ENCODE measurements around the gene ATXN1. TPM values are rescaled to one million over a fixed set of nuclear protein-coding genes. Genes with fewer than 3 reads are reported as not detected.

ATXN1 gene
- total RNA-seq, 1 experiment from 2014 or later = 5.6 TPM

- peaks cover 2% of the 10 kb centered on the region for H3K27me3 Mint-ChIP-seq (ENCODE audit: low read depth)
- Histone ChIP-seq H4K8ac (replicated peaks; ENCODE audit: insufficient read length, low read depth, low read length) (no peak overlapping the region), H3K23me2 (ENCODE audit: insufficient read length, low read depth, low read length, poor library complexity, severe bottlenecking) (no peaks in the 10 kb centered on the region), H3K9ac (ENCODE audit: extremely low read depth, insufficient read length, low read length) (no peak overlapping the region), H3K23ac (ENCODE audit: insufficient read length, low read depth, low read length) (no peak overlapping the region), H3K79me1 (ENCODE audit: insufficient read depth, low read depth, low read length, poor library complexity, severe bottlenecking) (no peaks in the 10 kb centered on the region), H2AFZ (ENCODE audit: low read length) (no peak overlapping the region), H4K20me1 (ENCODE audit: control insufficient read depth, insufficient read depth, insufficient read length) (no peaks in the 10 kb centered on the region), H4K5ac (ENCODE audit: insufficient read length, low read depth, low read length) (no peak overlapping the region), H3K79me2 (ENCODE audit: insufficient read depth, low read length) (no peaks in the 10 kb centered on the region), H2BK12ac (ENCODE audit: insufficient read length, low read depth, low read length) (no peak overlapping the region), H2BK5ac (ENCODE audit: insufficient read length, low read length) (no peak overlapping the region), H2AK5ac (ENCODE audit: insufficient read length, low read length) (no peak overlapping the region), H2BK15ac (ENCODE audit: low read depth, low read length) (no peak overlapping the region), H3K18ac (ENCODE audit: insufficient read length, low read depth, low read length) (no peak overlapping the region), H3K27ac (ENCODE audit: insufficient read length, low read depth, low read length) (no peak overlapping the region), H3K27me3 (ENCODE audit: insufficient read depth, low read length) (no peaks in the 10 kb centered on the region), H3K14ac (ENCODE audit: insufficient read depth, low read length) (no peak overlapping the region), H3K56ac (ENCODE audit: insufficient read length, low read depth, low read length) (no peak overlapping the region), H4K91ac (ENCODE audit: insufficient read length, low read depth, low read length) (no peak overlapping the region), H3K4me2 (ENCODE audit: insufficient read depth, insufficient read length, low read length) (no peak overlapping the region), H3K4ac (ENCODE audit: low read depth, low read length) (no peak overlapping the region), H3K9me3 (ENCODE audit: control insufficient read depth, low read depth, low read length) (no peaks in the 10 kb centered on the region), H2BK120ac (ENCODE audit: low read depth, low read length, poor library complexity, severe bottlenecking) (no peak overlapping the region), H2BK20ac (ENCODE audit: low read depth, low read length, poor library complexity, severe bottlenecking) (no peak overlapping the region), H3K4me1 (ENCODE audit: insufficient read depth, low read length) (peaks cover 2% of the 10 kb centered on the region; the same call in 1 of the 2 replicates), H3T11ph (ENCODE audit: low read length) (no peak overlapping the region)
- peaks cover 8 to 14% of the 10 kb centered on the region in 2 experiments; a peak in 3 of 5 replicates for H3K9me3 Mint-ChIP-seq
- H3K4me3 Mint-ChIP-seq = no peak overlapping the region; a peak in 1 of 5 replicates
- TF ChIP-seq, protein P1, sequence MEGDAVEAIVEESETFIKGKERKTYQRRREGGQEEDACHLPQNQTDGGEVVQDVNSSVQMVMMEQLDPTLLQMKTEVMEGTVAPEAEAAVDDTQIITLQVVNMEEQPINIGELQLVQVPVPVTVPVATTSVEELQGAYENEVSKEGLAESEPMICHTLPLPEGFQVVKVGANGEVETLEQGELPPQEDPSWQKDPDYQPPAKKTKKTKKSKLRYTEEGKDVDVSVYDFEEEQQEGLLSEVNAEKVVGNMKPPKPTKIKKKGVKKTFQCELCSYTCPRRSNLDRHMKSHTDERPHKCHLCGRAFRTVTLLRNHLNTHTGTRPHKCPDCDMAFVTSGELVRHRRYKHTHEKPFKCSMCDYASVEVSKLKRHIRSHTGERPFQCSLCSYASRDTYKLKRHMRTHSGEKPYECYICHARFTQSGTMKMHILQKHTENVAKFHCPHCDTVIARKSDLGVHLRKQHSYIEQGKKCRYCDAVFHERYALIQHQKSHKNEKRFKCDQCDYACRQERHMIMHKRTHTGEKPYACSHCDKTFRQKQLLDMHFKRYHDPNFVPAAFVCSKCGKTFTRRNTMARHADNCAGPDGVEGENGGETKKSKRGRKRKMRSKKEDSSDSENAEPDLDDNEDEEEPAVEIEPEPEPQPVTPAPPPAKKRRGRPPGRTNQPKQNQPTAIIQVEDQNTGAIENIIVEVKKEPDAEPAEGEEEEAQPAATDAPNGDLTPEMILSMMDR (conservative IDR thresholded peaks at IDR 0.05) = no peak
- peaks cover 5 to 17% (median 6%) of the 10 kb centered on the region in 3 experiments; a peak in 4 of 7 replicates for H3K36me3 Mint-ChIP-seq (ENCODE audit: insufficient read depth in 1 of 3, low read depth in 3 of 3)
- DNase-seq = peak; percentile 59
- peaks cover 44 to 46% of the 10 kb centered on the region in 2 experiments for H3K4me1 Mint-ChIP-seq
- no peak overlapping the region; a peak in 1 of 7 replicates for H3K27ac Mint-ChIP-seq
- WGBS (ENCODE audit: extremely low coverage, insufficient read length, low lambda C conversion rate) = no CpG with 5 or more reads among the region's 11 CpGs
Measured at GRCh38 chr6:16322666-16323312, 438.5 kb downstream of the ATXN1 start.
